ENCODE measurements around the gene SZRD1.

GRCh38 chr1:16440470-16441281 is 73.6 kb downstream of the SZRD1 start, which contains the start of gene NECAP2:
- TF ChIP-seq GABPA (IDR thresholded peaks at IDR 0.05 in 1 of 2, conservative IDR thresholded peaks at IDR 0.05 in 1 of 2) (peak; percentile 72 to 92), CTCF (IDR thresholded peaks at IDR 0.05; ENCODE audit: low read depth, low read length, missing input control) (peak; percentile 74), MAX (IDR thresholded peaks at IDR 0.05) (peak; percentile 100), RAD21 (IDR thresholded peaks at IDR 0.05) (peak; percentile 75 to 85), JUND (IDR thresholded peaks at IDR 0.05) (no peak), TAF1 (conservative IDR thresholded peaks at IDR 0.05) (no peak), YY1 (IDR thresholded peaks at IDR 0.05) (peak; percentile 79), ATF3 (IDR thresholded peaks at IDR 0.05) (no peak), EGR1 (IDR thresholded peaks at IDR 0.05; ENCODE audit: low read depth in 2 of 2) (no peak), REST (IDR thresholded peaks at IDR 0.05) (no peak), RXRA (IDR thresholded peaks at IDR 0.05) (peak; percentile 21 to 55), FOXA1 (IDR thresholded peaks at IDR 0.05) (no peak)

Data from liver (tissue), 3 donors.